H1 (cell line): ENCODE data around the gene MXRA8. TPM values are rescaled to one million over a fixed set of nuclear protein-coding genes. Genes with fewer than 3 reads are reported as not detected.

Experiments
- CTCF ChIA-PET: fragments of 300-600 bp; sonication (Branson Sonifier 250); formaldehyde crosslinking; loops from one replicate; lab custom pipeline; 2021; ENCODE audit not compliant: partially characterized antibody; lab: Charles Lee
- POLR2A ChIA-PET: fragments of 300-600 bp; sonication (Branson Sonifier 250); formaldehyde crosslinking; loops from one replicate; lab custom pipeline; 2021; ENCODE audit warnings: inconsistent platforms; ENCODE audit not compliant: partially characterized antibody; lab: Charles Lee
- DNase-seq, 2 experiments: peaks; one replicate each; pipeline versions ENCODE4 v3.0.0 to v3.0.0-alpha.2; 2010 to 2022; ENCODE audit warnings: low spot score in 2 of 2, low read depth in 1 of 2, mixed read lengths in 1 of 2
- FAIRE-seq: peaks from 2 replicates; lab custom pipeline; 2011; peaks lifted over from hg19 to GRCh38; lab: Jason Lieb, UNC
- H2AFZ ChIP-seq: 2 replicates; pipeline ENCODE4 v1.8.1; 2012; ENCODE audit warnings: low read length, inconsistent platforms
- H2AK5ac ChIP-seq: 2 replicates; pipeline ENCODE4 v1.6.1; 2013; ENCODE audit warnings: low read depth, low read length
- H2BK120ac ChIP-seq: replicated peaks from 2 replicates; pipeline ENCODE3; 2013; ENCODE audit warnings: low read depth, low read length, inconsistent platforms
- H2BK12ac ChIP-seq: 2 replicates; pipeline ENCODE4 v1.6.1; 2013; ENCODE audit warnings: low read depth, low read length
- H2BK15ac ChIP-seq: 2 replicates; pipeline ENCODE4 v1.6.1; 2013; ENCODE audit warnings: low read length
- H2BK20ac ChIP-seq: 2 replicates; pipeline ENCODE4 v1.6.1; 2013; ENCODE audit warnings: low read length
- H2BK5ac ChIP-seq: 2 replicates; pipeline ENCODE4 v1.6.1; 2013; ENCODE audit warnings: low read depth, low read length
- H3K14ac ChIP-seq: 2 replicates; pipeline ENCODE4 v1.6.1; 2013; ENCODE audit warnings: inconsistent platforms; ENCODE audit not compliant: insufficient read length
- H3K18ac ChIP-seq: 2 replicates; pipeline ENCODE4 v1.6.1; 2013; ENCODE audit warnings: low read length; ENCODE audit errors: extremely low read depth
- H3K23ac ChIP-seq: 2 replicates; pipeline ENCODE4 v1.6.1; 2013; ENCODE audit warnings: inconsistent platforms; ENCODE audit not compliant: insufficient read length
- H3K23me2 ChIP-seq: 2 replicates; pipeline ENCODE4 v1.6.1; 2013; ENCODE audit warnings: low read depth, low read length
- H3K27ac ChIP-seq: 2 replicates; pipeline ENCODE4 v1.6.1; 2011; ENCODE audit warnings: low read depth, low read length, inconsistent platforms
- H3K27me3 ChIP-seq, 4 experiments: replicated peaks in 1 of 4; 1 replicate in 1 of 4; 2 replicates in 3 of 4; pipeline versions ENCODE4 v1.6.1 to v1.8.1; 2011 to 2013; ENCODE audit warnings: low read length in 3 of 4, mild to moderate bottlenecking in 3 of 4, inconsistent platforms in 2 of 4, mixed read lengths in 2 of 4, moderate library complexity in 1 of 4; ENCODE audit not compliant: control insufficient read depth in 3 of 4, insufficient read depth in 3 of 4; ENCODE audit errors: extremely low read depth in 1 of 4
- H3K36me3 ChIP-seq, 4 experiments: 2 replicates each; pipeline versions ENCODE4 v1.6.1 to v1.8.1; 2011 to 2013; ENCODE audit warnings: mild to moderate bottlenecking in 4 of 4, low read length in 3 of 4, moderate library complexity in 2 of 4, control low read depth in 1 of 4, inconsistent platforms in 1 of 4; ENCODE audit not compliant: insufficient read depth in 4 of 4, control insufficient read depth in 2 of 4
- H3K4ac ChIP-seq: replicated peaks from 2 replicates; pipeline ENCODE3; 2013; ENCODE audit warnings: low read length, low read depth, mixed read lengths, inconsistent platforms; ENCODE audit not compliant: insufficient read length
- H3K4me1 ChIP-seq, 4 experiments: replicated peaks in 1 of 4; 1 replicate in 1 of 4; 2 replicates in 3 of 4; pipeline versions ENCODE4 v1.6.1 to v1.8.1; 2011 to 2013; ENCODE audit warnings: low read length in 3 of 4, inconsistent platforms in 2 of 4, mixed read lengths in 1 of 4; ENCODE audit not compliant: insufficient read depth in 4 of 4, control insufficient read depth in 3 of 4
- H3K4me2 ChIP-seq, 2 experiments: 2 replicates each; pipeline versions ENCODE4 v1.6.1 to v1.8.1; 2011 to 2013; ENCODE audit warnings: low read depth in 2 of 2, low read length in 2 of 2, control low read depth in 1 of 2, inconsistent platforms in 1 of 2, mild to moderate bottlenecking in 1 of 2; ENCODE audit not compliant: insufficient read depth in 1 of 2
- H3K4me3 ChIP-seq, 4 experiments: fragments of 200-600, 300-600 bp in 1 of 4; sonication (generic), shearing (Covaris generic), sonication (Bioruptor Twin) in 1 of 4; 2 replicates each; pipeline versions ENCODE4 v1.5.1 to v1.8.1; 2011 to 2016; ENCODE audit warnings: low read length in 4 of 4, low read depth in 3 of 4, control low read depth in 2 of 4, inconsistent platforms in 2 of 4, mild to moderate bottlenecking in 2 of 4, mixed read lengths in 1 of 4, moderate library complexity in 1 of 4; ENCODE audit not compliant: insufficient read depth in 2 of 4; ENCODE audit errors: extremely low read depth in 1 of 4
- H3K56ac ChIP-seq: replicated peaks from 2 replicates; pipeline ENCODE3; 2013; ENCODE audit warnings: low read depth, mild to moderate bottlenecking, mixed read lengths, low read length, inconsistent platforms; ENCODE audit not compliant: insufficient read length
- H3K79me1 ChIP-seq: 2 replicates; pipeline ENCODE4 v1.6.1; 2013; ENCODE audit warnings: low read depth, low read length, control low read depth
- H3K79me2 ChIP-seq, 2 experiments: 2 replicates each; pipeline versions ENCODE4 v1.6.1 to v1.8.1; 2012 to 2013; ENCODE audit warnings: low read length in 2 of 2, mild to moderate bottlenecking in 2 of 2, inconsistent platforms in 1 of 2; ENCODE audit not compliant: insufficient read depth in 2 of 2, control insufficient read depth in 1 of 2
- H3K9ac ChIP-seq, 4 experiments: replicated peaks in 1 of 4; 1 replicate in 1 of 4; 2 replicates in 3 of 4; pipeline versions ENCODE4 v1.6.1 to v1.8.1; 2011 to 2013; ENCODE audit warnings: low read depth in 3 of 4, low read length in 3 of 4, control low read depth in 2 of 4, mild to moderate bottlenecking in 2 of 4, moderate library complexity in 2 of 4, inconsistent platforms in 1 of 4; ENCODE audit errors: extremely low read depth in 1 of 4
- H3K9me3 ChIP-seq, 2 experiments: 2 replicates each; pipeline versions ENCODE4 v1.6.1 to v1.8.1; 2012 to 2013; ENCODE audit warnings: mild to moderate bottlenecking in 2 of 2, moderate library complexity in 2 of 2, control low read depth in 1 of 2, inconsistent platforms in 1 of 2, low read depth in 1 of 2, low read length in 1 of 2, mixed read lengths in 1 of 2; ENCODE audit not compliant: insufficient read depth in 2 of 2
- H4K20me1 ChIP-seq, 2 experiments: replicated peaks in 1 of 2; 2 replicates each; pipeline versions ENCODE3 to v1.8.1; 2011 to 2013; ENCODE audit warnings: inconsistent platforms in 2 of 2, low read length in 2 of 2, mild to moderate bottlenecking in 1 of 2; ENCODE audit not compliant: insufficient read depth in 2 of 2, control insufficient read depth in 1 of 2
- H4K5ac ChIP-seq: 2 replicates; pipeline ENCODE4 v1.6.1; 2013; ENCODE audit warnings: low read length, low read depth, mixed read lengths, inconsistent platforms; ENCODE audit not compliant: insufficient read length
- H4K8ac ChIP-seq: 2 replicates; pipeline ENCODE4 v1.8.0; 2013; ENCODE audit warnings: mild to moderate bottlenecking, moderate library complexity, low read length, inconsistent platforms; ENCODE audit not compliant: insufficient read depth; ENCODE audit errors: extremely low read depth
- H4K91ac ChIP-seq: replicated peaks from 2 replicates; pipeline ENCODE3; 2013; ENCODE audit warnings: low read length, mixed read lengths, inconsistent platforms; ENCODE audit not compliant: insufficient read length
- CBX5 ChIP-seq: fragments of 300-800, 300-1000 bp; sonication (generic); IDR thresholded peaks from 2 replicates; pipeline ENCODE4 v1.7.1; 2016; ENCODE audit warnings: antibody characterized with exemption, low read length, low read depth
- CREB1 ChIP-seq: IDR thresholded peaks from 2 replicates; pipeline ENCODE4 v1.6.1; 2012; ENCODE audit warnings: inconsistent platforms
- POLR2A ChIP-seq, 2 experiments: IDR thresholded peaks; 1 replicate in 1 of 2; 2 replicates in 1 of 2; pipeline ENCODE4 v1.6.1; 2011; ENCODE audit warnings: low read depth in 2 of 2, low read length in 2 of 2, mild to moderate bottlenecking in 2 of 2; ENCODE audit errors: control extremely low read depth in 1 of 2
- RBBP5 ChIP-seq: IDR thresholded peaks from 2 replicates; pipeline ENCODE4 v1.7.1; 2012; ENCODE audit warnings: low read depth, mild to moderate bottlenecking, inconsistent platforms, low read length, moderate library complexity, borderline replicate concordance
- WGBS, 2 experiments: shearing (Covaris generic) in 1 of 2; methylation state at CpG; one replicate each; pipeline versions ENCODE4 v1.1.6 to v1.1.7; 2013 to 2015; ENCODE audit warnings: low lambda C conversion rate in 2 of 2, mixed read lengths in 2 of 2, inconsistent platforms in 1 of 2, low coverage in 1 of 2, missing lambda C conversion rate in 1 of 2; ENCODE audit not compliant: insufficient replicate concordance in 2 of 2, insufficient coverage in 1 of 2, insufficient read length in 1 of 2; ENCODE audit errors: extremely low coverage in 1 of 2, missing lambda C conversion rate in 1 of 2; 5-methylcytosine and 5-hydroxymethylcytosine counted together
- polyA plus RNA-seq, 7 experiments: library from polyadenylated mRNA; depleted of rRNA in 3 of 7; stranded (reverse) in 5 of 7; unstranded in 2 of 7; fragments of >200 nt in 5 of 7; fragments of 200-250 nt in 2 of 7; gene quantifications; 1 replicate in 5 of 7; 2 replicates in 1 of 7; 4 replicates in 1 of 7; pipeline versions ENCODE4 v1.2.1 to v1.2.3, GENCODE V29; 2011 to 2013; ENCODE audit warnings: missing spikeins in 2 of 7, mixed read lengths in 2 of 7
- total RNA-seq: library from RNA; stranded (reverse); fragmentation: NEBNext Ultra II Directional; extraction: Animal tissue kit (Norgen Biotek cat#: 25700); gene quantifications from 2 replicates; pipeline ENCODE4 v1.2.1, GENCODE V29; 2021

The MXRA8 gene
- total and polyA plus RNA-seq, 2 of the 8 experiments (the other 6 are each of a cell fraction or from before 2014, with no cell fraction given), result 10.5 to 17.2 TPM

- TF ChIP-seq POLR2A (IDR thresholded peaks at IDR 0.05; ENCODE audit: control extremely low read depth in 1 of 2, low read depth in 2 of 2, low read length in 2 of 2), result no peak
- TF ChIP-seq RBBP5, result no peak
- TF ChIP-seq CREB1, result no peak
- TF ChIP-seq CBX5, result no peak
- Histone ChIP-seq H3K4me3 (no peak overlapping the region), H3K18ac (no peak overlapping the region), H2BK15ac (no peak overlapping the region), H3K27me3 (no peaks in the 10 kb centered on the region; a peak in 1 of 7 replicates), H2AFZ (no peak overlapping the region), H4K8ac (no peak overlapping the region; the same call in 1 of the 2 replicates), H2BK20ac (no peak overlapping the region), H3K79me1 (peaks cover 12% of the 10 kb centered on the region), H3K4me1 (no peaks in the 10 kb centered on the region; a peak in 1 of 7 replicates), H4K5ac (no peak overlapping the region), H2AK5ac (no peak overlapping the region), H2BK120ac (no peak overlapping the region), H3K79me2 (no peaks in the 10 kb centered on the region; a peak in 1 of 4 replicates), H3K27ac (no peak overlapping the region), H3K23me2 (no peaks in the 10 kb centered on the region; the same call in 1 of the 2 replicates), H3K56ac (no peak overlapping the region), H3K9me3 (peaks cover 0 to 5% of the 10 kb centered on the region in 2 experiments; a peak in 1 of 4 replicates), H4K91ac (no peak overlapping the region), H3K23ac (no peak overlapping the region), H3K4me2 (no peak overlapping the region), H3K9ac (no peak overlapping the region), H4K20me1 (peaks cover 14 to 31% of the 10 kb centered on the region in 2 experiments), H2BK12ac (no peak overlapping the region), H2BK5ac (no peak overlapping the region), H3K36me3 (peaks cover 2 to 44% (median 15%) of the 10 kb centered on the region in 4 experiments; a peak in 7 of 8 replicates), H3K14ac (no peak overlapping the region), H3K4ac (no peak overlapping the region)
- no peak for FAIRE-seq
- ChIA-PET POLR2A (interaction anchor here (0.6 to 9.0 kb wide), 5 partner anchors 12 to 392 kb away, joined by 3 to 134 read pairs (median 3); no protein-coding TSS in a partner anchor), CTCF (interaction anchor here (0.7 to 3.2 kb wide), 6 partner anchors 8 to 64 kb away, joined by 3 to 13 read pairs (median 4); no protein-coding TSS in a partner anchor)
- no peak for DNase-seq
- 97% methylated on average over 18 of the region's 36 CpGs; no CpG with 5 or more reads in 1 of the 2 experiments for WGBS, 2 experiments
These were observed 20.1 kb downstream of the MXRA8 start for GRCh38 chr1:1338278-1338677.
